Mucosa of rectum (tissue), 2 donors: ENCODE data around the gene ARHGEF4.
A peak's percentile ranks its signal among the peaks of the same experiment; 100 is the strongest.

Experiments
- H3K27ac ChIP-seq, 2 donors: one replicate each; pipeline ENCODE4 v1.7.0; 2013; ENCODE audit warnings: inconsistent platforms in 2 of 2, low read depth in 2 of 2, low read length in 2 of 2
- H3K27me3 ChIP-seq, 2 donors: one replicate each; pipeline ENCODE4 v1.7.0; 2013; ENCODE audit warnings: low read length in 2 of 2; ENCODE audit not compliant: control insufficient read depth in 2 of 2, insufficient read depth in 2 of 2
- H3K36me3 ChIP-seq, 2 donors: one replicate each; pipeline ENCODE4 v1.7.0; 2013; ENCODE audit warnings: low read length in 2 of 2; ENCODE audit not compliant: control insufficient read depth in 2 of 2, insufficient read depth in 2 of 2
- H3K4me1 ChIP-seq, 2 donors: one replicate each; pipeline ENCODE4 v1.7.0; 2013; ENCODE audit warnings: low read length in 2 of 2, mild to moderate bottlenecking in 1 of 2; ENCODE audit not compliant: control insufficient read depth in 2 of 2, insufficient read depth in 2 of 2
- H3K4me3 ChIP-seq, 2 donors: one replicate each; pipeline ENCODE4 v1.7.0; 2013; ENCODE audit warnings: low read length in 2 of 2
- H3K9ac ChIP-seq, 2 donors: one replicate each; pipeline ENCODE4 v1.7.0; 2013; ENCODE audit warnings: low read length in 2 of 2, low read depth in 1 of 2, mild to moderate bottlenecking in 1 of 2
- H3K9me3 ChIP-seq, 2 donors: one replicate each; pipeline ENCODE4 v1.7.0; 2013; ENCODE audit warnings: low read length in 2 of 2; ENCODE audit not compliant: control insufficient read depth in 2 of 2
- donor health status: healthy.
- donor health status: Normal muscosa, but diverticular disease.

ARHGEF4 gene

DNA sequence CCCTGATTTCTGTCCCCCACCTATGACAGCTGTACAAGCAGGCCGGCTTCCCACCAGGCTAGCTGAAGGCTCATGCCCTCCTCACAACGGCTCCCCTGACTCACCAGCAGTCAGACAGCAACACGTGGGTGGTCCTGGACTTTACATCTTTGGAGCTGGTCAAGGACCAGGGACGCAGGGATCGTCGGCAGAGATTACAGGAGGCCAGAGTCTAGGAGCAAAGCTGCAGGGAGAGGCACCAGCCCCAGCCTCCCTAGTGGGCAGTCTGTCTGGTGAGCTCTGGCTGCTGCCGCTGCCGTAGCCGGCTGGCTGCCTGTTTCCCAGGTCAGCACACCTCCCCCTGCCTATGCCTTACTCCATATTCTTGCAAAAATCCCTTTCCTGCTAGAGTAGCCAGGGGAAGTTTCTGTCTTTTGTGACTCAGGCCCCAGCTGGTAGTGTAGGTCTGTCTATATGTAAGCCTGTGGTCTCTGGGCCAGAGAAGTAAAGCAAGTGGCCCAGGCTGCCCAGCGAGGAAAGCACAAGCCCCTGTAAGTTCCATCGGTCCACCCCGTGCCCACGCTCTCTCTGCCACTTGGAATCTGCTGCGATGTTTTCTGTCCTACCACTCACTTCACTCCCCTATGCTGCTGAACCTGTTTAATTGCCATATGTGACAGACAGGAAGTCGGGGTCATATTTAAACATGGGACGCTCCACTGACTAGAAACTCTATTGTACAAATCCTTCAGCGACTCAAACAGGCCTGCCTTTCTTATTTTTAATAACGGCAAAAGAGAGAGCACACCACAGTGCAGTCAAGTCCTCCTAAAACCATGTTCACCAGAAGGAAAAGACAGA lies 2.4 kb upstream of the ARHGEF4 start:
- no peaks in the 10 kb centered on the region for H3K36me3 ChIP-seq
- H3K27me3 ChIP-seq: peaks cover 17% of the 10 kb centered on the region in 2 donors
- H3K27ac ChIP-seq: no peak overlapping the region

DNA sequence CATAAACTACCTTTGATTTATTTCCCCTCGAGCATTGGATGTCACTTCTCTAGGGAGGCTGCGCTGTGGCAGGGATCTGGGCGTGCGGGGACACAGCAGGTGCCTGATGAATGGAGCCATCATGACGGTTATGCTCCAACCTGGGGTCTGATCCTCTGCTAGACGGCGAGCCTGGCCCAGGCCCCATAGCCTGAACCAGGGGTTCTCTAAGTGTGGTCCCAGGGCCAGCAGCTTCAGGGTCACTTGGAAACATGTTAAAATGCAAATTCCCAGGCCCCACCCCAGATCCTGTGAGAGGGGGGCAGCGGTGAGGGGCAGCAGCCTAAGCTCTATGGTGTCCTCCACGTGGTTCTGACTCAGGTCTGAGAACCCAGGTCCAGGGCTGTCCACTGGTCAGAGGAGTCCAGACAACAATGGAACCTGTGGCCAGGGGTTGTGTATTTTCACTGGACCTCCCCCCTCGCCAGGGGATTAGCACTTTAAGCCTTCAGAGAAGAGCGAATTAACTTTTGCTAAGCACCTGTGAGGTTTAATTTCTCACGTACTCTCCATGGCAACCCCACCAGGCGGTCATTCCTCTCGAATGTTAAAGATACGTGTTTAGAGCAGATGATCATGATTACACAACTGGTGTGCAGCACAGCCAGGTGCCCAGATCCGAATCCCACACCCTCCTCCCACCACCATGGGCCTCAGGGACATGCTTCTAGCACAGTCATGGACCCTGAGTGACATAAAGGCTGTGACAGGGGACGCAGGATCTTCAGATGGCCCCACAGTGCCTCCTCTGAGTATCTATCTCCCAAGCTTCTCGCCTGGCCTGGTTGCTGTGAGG lies 1.6 kb upstream of the ARHGEF4 start:
- Histone ChIP-seq H3K9ac (no peak overlapping the region), H3K27me3 (peaks cover 17% of the 10 kb centered on the region in 2 donors), H3K27ac (no peak overlapping the region), H3K36me3 (no peaks in the 10 kb centered on the region), H3K9me3 (no peaks in the 10 kb centered on the region), H3K4me3 (no peak overlapping the region), H3K4me1 (peaks cover 0 to 2% of the 10 kb centered on the region in 2 donors)

More for the DNA sequence above, 2.4 kb upstream of the ARHGEF4 start:
- Histone ChIP-seq H3K9ac (no peak overlapping the region), H3K9me3 (no peaks in the 10 kb centered on the region), H3K4me3 (no peak overlapping the region), H3K4me1 (peaks cover 0 to 2% of the 10 kb centered on the region in 2 donors)

DNA sequence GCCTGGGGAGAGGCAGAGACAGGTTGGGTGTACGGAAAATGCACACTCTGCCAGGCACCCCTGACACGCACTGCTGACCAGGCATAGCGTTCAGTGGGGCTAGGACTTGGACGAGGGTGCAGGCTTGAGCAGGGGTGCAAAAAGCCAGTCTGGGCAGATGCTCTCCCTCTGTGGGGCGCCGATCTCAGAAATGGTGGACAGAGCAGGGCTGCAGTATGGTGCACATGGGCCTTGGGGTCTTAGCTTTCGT lies 1.0 kb upstream of the ARHGEF4 start:
- H3K27ac ChIP-seq: no peak overlapping the region
- H3K9me3 ChIP-seq: no peaks in the 10 kb centered on the region
- no peak overlapping the region for H3K9ac ChIP-seq
- no peak overlapping the region for H3K4me3 ChIP-seq
- no peaks in the 10 kb centered on the region for H3K36me3 ChIP-seq
- peaks cover 0 to 2% of the 10 kb centered on the region in 2 donors for H3K4me1 ChIP-seq
- H3K27me3 ChIP-seq: peaks cover 17 to 21% of the 10 kb centered on the region in 2 donors

DNA sequence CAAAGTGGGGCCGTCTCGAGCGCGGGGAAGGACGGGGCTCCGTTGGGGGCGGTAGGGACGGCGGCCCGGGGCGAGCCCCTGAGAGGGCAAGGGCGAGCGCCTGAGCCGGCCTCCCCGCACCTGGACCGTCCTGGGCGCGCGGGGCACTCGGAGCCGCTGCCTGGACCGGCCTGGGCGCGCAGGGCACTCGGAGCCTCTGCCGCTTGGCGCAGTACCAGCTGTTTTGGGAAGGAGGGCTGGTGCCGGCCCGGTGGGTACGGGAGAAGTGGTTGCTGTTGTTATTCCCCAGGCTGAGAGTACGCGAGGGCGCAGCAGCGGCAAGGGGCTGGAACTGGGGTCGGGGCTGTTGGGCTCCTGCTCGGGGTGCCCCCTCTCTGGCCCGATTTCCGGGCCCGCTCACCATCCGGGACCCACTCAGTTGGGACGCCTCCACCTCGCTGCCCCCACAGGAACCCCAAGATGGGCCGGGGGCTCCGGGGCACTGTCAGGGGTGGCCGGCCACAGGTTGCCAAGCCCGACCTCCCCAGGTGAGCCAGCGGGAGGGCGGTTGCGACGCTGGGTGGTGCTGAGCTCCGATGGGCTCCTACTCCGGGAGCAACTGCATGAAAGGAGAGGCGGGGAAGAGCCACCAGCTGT lies 579 bp downstream of the ARHGEF4 start:
- Histone ChIP-seq H3K9me3 (no peaks in the 10 kb centered on the region), H3K9ac (no peak overlapping the region), H3K4me1 (peaks cover 0 to 2% of the 10 kb centered on the region in 2 donors), H3K27ac (no peak overlapping the region), H3K36me3 (no peaks in the 10 kb centered on the region), H3K4me3 (peak overlapping the region in 1 of 2 donors; percentile 46), H3K27me3 (peaks cover 17 to 21% of the 10 kb centered on the region in 2 donors)

DNA sequence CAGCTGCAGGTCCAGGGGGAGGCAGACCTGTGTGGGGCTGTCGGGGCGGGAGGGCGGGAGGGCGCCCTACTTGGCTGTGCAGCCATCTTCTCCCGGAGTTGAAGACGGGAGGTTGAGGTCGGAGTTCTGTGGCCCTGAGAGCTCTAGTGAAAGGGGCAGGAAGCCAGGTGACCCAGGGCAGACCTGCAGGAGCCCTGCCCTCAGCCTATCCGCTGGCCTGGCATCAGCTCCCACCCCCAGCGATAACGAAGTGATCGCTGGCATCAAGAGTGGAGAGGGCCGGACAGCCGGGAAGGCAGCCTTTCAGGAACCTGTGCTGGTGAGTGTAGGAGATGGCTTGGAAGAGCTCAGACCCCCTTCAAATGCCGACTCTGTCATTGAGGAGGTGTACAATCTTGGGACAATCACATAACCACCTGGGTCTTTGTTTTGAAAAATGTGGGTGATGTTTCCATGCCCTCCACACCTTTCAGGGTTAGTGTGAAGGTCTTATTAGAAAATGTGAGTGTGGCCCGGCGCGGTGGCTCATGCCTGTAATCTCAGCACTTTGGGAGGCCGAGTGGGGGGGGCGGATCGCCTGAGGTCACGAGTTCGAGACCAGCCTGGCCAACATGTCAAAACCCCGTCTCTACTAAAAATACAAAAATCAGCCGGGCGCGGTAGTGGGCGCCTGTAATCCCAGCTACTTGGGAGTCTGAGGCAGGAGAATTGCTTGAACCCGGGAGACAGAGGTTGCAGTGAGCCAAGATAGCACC lies 1.3 kb downstream of the ARHGEF4 start:
- H3K4me3 ChIP-seq: no peak overlapping the region

DNA sequence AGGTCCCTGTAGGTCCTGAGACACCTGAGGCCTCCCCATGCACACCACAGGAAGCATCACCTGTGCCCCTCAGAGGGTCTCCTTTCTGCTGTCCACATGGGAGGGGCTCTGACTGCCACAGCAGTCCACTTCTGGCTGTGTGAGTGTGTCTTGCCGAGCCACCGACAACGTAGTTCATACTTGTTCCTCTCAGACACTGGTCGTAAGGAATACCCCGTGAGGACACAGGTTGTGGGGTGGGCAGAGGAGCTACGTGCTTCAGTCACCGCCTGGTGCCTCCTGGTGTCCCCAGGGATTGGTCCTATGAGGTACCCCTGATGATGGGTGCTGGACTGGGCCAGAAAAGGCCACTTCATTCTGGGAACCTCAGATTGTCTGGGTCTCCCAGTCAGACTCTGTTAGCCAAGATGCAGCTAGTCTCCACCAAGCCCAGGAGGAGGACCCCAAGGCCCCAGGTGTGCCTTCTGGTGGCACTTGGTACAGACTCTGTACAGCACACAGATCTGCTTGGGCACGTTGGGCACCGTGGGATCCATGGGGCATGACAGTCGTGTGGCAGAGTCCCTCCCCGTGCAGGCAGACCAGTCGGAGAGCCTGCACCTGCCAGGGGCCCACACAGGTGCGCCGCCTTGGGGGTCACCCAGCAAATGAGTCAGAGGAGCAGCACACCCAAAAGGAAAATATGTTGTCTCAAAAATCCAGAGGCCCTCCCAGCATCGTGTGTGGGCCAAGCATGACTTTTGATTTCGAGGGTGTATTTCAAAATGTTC lies 2.5 kb downstream of the ARHGEF4 start:
- Histone ChIP-seq H3K36me3 (no peaks in the 10 kb centered on the region), H3K9ac (no peak overlapping the region), H3K27me3 (peaks cover 17 to 25% of the 10 kb centered on the region in 2 donors), H3K4me1 (peaks cover 0 to 2% of the 10 kb centered on the region in 2 donors), H3K9me3 (no peaks in the 10 kb centered on the region), H3K27ac (no peak overlapping the region), H3K4me3 (no peak overlapping the region)

More for the DNA sequence above, 1.3 kb downstream of the ARHGEF4 start:
- Histone ChIP-seq H3K27ac (no peak overlapping the region), H3K27me3 (peaks cover 17 to 21% of the 10 kb centered on the region in 2 donors), H3K36me3 (no peaks in the 10 kb centered on the region), H3K4me1 (peaks cover 0 to 2% of the 10 kb centered on the region in 2 donors), H3K9ac (no peak overlapping the region), H3K9me3 (no peaks in the 10 kb centered on the region)

DNA sequence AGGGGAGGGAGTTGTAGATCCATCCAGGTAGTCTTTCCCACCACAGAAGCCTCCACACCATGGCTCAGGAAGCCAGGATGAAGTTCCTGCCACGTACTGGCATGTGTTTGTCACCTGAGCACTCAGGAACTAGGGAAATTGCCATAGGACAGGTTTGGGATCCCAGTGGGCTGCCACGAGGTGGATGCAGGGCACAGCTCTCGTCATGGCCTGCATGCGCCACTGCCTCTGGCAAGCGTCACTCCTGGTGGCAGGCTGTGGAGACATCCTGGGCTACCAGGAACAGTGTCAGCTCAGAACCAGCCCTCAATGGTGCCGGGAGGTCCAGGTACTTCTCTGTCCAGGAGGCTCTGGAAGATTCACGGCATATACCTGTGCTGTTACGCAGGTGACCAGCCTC lies 3.8 kb downstream of the ARHGEF4 start:
- H3K27me3 ChIP-seq: peaks cover 17 to 23% of the 10 kb centered on the region in 2 donors
- H3K4me3 ChIP-seq: no peak overlapping the region
- H3K9me3 ChIP-seq: no peaks in the 10 kb centered on the region
- no peak overlapping the region for H3K9ac ChIP-seq
- no peak overlapping the region for H3K27ac ChIP-seq
- no peaks in the 10 kb centered on the region for H3K36me3 ChIP-seq
- H3K4me1 ChIP-seq: peaks cover 0 to 2% of the 10 kb centered on the region in 2 donors

DNA sequence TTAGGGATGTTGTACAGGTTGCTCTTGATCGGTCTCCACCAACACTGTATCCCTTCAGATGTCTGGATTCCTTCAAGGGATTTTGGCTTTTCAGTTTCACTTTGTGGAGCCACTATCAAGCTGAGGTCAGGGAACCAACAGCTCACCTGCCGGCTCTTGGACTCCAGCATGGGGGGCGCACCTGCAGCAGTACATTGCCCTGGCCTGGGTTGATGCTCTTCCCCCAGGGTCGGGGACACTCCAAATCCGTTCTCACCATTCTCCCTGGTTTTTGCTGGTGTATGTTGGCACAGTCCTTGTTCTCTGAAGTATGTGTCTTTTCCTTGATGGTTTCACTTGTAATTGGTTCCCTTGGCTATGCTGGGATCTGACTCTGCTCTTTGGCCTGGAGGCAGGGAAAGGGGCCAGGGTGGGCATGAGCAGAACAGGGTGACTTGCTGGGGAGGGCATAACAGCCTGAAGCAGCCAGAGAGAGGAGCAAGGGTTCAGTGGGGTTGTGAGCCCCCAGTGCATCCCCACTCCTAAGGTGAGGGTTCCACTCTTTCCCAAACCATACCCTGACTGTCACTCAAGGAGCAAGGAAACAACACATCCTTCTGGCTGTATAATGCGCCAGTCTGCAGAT lies 5.1 kb downstream of the ARHGEF4 start:
- Histone ChIP-seq H3K4me1 (peaks cover 0 to 2% of the 10 kb centered on the region in 2 donors), H3K9ac (no peak overlapping the region), H3K9me3 (no peaks in the 10 kb centered on the region), H3K27me3 (peaks cover 13 to 19% of the 10 kb centered on the region in 2 donors), H3K27ac (no peak overlapping the region), H3K4me3 (no peak overlapping the region), H3K36me3 (no peaks in the 10 kb centered on the region)

DNA sequence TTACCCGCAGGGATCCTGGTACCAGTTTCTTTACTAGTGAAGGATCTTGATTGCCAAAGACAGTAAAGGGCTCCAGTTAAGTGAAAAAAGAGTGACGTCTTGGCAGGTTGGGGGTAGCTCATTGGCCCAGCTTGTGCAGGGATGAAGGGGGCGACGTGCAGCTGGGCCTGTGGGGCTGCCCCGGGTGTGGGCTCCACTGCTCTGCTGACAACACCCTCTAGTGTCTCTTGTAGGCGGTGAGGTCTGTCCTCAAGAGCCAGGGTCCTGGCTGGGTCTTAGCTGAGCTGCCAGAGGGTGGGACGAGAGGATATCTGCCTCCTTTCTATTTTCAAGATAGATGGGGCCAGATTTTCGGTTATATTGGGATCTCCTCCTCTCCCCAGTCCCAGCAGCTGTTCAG lies 6.1 kb downstream of the ARHGEF4 start:
- Histone ChIP-seq H3K4me1 (no peaks in the 10 kb centered on the region), H3K36me3 (no peaks in the 10 kb centered on the region), H3K27me3 (peaks cover 12 to 15% of the 10 kb centered on the region in 2 donors), H3K4me3 (no peak overlapping the region), H3K9me3 (no peaks in the 10 kb centered on the region), H3K9ac (no peak overlapping the region), H3K27ac (no peak overlapping the region)
